T47D (cell line): Measurements from ENCODE around the gene ELL3.
A peak's percentile ranks its signal among the peaks of the same experiment; 100 is the strongest.
"Not testable (repeated sequence)": the region's sequence is repeated elsewhere in the genome, so short reads cannot be mapped to it uniquely, and the experiment has no call there.

Experiments used
- DNase-seq, 2 experiments: peaks; one replicate each; pipeline versions ENCODE4 v3.0.0 to v3.0.0-alpha.2; 2011 to 2012; ENCODE audit warnings: low read depth in 1 of 2, low spot score in 1 of 2
- JUND ChIP-seq: IDR thresholded peaks from 2 replicates; pipeline ENCODE4 v1.6.1; 2012; ENCODE audit warnings: low read depth
- in situ Hi-C: cut with HindIII; loops from 2 replicates; pipeline ENCODE4 v1.10.0; 2016; ENCODE audit warnings: low sequenced_read_pairs, low pct_unique_long_range_greater_than_20kb

Gene ELL3

DNA sequence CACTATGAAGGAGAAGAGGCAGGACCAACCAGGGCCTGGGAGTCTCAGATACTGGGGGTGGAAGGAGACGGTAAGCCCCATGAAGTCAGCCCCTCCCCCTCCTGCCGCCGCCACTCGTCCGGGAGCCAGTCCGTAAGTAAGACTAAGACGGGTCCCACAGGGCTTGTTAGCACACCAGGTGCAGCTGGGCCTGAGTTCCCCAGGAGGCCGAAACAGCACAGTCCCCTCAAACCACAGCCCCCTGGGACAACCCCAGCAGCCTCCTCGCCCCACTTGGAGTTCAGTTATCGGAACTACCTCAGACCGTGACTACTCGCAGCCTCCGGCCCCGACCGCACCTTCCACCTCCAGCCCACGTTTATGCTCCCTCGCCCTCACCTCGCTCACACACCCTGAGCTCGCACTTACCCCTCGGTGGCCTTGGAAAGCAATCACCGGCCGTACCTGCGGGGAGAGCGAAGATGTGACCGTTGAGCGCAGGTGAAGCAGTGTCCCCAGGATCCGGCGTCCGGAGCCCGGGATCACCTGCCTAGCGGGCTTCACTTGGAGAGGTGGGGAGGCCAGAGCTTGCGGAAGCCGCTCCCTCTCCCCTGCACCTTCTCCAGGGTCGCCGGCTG lies 557 bp downstream of the ELL3 start:
- peak in 1 of 2 experiments; percentile 47 for DNase-seq
- no peak for TF ChIP-seq JUND
- in situ Hi-C loops, result no loop called here

DNA sequence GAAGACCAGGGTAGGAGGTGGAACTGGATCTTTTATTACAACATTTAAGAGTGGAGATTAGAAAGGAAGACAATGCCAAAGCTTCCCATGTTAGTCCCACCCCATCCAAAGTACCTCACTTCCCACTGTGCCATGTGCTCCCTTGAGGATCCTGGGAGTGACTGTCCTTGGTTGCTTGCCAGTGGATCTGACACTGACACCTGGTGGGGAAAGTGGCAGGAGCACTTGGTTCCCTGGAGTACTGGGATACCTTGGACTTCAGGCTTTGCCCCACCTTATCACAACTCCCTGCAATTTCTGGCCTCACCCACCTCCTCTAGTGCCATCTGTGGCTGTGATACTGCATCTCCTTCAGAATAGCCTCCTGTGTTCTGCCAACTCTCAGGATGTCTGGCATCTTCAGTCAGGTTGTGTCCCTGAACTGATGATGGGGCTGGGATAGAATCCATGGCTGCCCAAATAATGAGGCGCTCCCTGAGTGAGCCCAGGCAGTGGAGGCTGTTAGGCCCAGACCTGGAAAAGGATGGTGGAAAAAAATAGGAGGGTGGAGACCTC lies 1.3 kb downstream of the ELL3 start:
- DNase-seq, result peak in 1 of 2 experiments; percentile 93
- no peak for TF ChIP-seq JUND
- in situ Hi-C loops, result no loop called here

- no peak for DNase-seq
- in situ Hi-C loops, result no loop called here
- TF ChIP-seq JUND, result no peak
Measured at GRCh38 chr15:43774062-43774461, 2.7 kb downstream of the ELL3 start.

- in situ Hi-C loops, result no loop called here
- TF ChIP-seq JUND, result no peak
- no peak for DNase-seq
Measured at GRCh38 chr15:43772624-43773023, 4.1 kb downstream of the ELL3 start.

- DNase-seq, result no peak
- no peak for TF ChIP-seq JUND
- in situ Hi-C loops, result no loop called here
Measured at GRCh38 chr15:43771816-43772215, 5.0 kb downstream of the ELL3 start.

DNA sequence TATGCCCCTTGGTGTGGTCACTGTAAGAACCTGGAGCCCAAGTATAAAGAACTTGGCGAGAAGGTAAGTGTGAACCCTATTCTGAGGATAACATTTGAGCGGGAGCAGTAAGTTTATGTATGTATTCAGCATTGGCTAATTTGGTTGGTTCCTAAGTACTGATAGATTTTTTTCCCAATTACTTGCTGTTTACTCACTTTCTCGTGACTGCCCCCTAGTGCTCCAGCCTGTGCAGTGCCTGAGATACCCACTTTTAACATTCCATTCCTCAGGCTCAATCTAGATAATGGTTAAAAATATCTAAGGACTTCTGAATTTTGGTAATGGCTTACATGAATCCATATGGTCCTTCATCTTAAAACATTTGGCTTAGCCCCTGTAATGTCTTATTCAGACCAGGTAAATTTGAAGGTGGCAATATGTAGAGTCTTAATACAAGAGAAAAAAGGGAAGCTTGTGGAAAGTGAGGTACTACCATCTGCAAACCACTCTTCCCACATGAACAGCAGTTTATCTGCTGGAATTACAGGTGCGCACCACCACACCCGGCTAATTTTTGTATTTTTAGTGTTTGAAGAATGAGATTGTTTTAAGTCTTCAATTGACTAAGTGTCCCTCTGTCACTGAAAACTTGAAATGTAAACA lies 7.1 kb downstream of the ELL3 start:
- in situ Hi-C loops, result no loop called here
- DNase-seq, result peak in 1 of 2 experiments; percentile 59
- no peak for TF ChIP-seq JUND

- in situ Hi-C loops, result no loop called here
Measured at GRCh38 chr15:43763819-43764446, 12.8 kb downstream of the ELL3 start.

DNA sequence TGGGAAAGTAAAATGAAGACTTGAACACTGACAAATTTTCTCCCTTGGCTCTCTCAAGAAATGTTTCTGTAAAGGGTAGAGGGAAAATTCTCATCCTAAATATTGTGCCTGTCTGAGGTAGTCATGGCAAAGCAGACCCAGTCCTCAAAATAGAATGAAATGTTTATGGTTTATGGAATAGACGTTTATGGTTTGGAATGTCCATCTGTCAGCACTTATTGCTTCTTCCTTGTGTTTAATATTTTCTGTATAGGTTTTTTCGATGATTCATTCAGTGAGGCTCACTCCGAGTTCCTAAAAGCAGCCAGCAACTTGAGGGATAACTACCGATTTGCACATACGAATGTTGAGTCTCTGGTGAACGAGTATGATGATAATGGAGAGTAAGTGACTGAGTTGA lies 13.9 kb downstream of the ELL3 start:
- in situ Hi-C loops, result no loop called here
- no peak for DNase-seq
- TF ChIP-seq JUND, result no peak

More at GRCh38 chr15:43763819-43764446, 12.8 kb downstream of the ELL3 start:
- DNase-seq, result no peak
- TF ChIP-seq JUND, result no peak

GRCh38 chr15:43751885-43752284 lies 24.9 kb downstream of the ELL3 start:
- TF ChIP-seq JUND, result no peak
- no peak for DNase-seq
- in situ Hi-C loops, result no loop called here

- TF ChIP-seq JUND, result no peak
- in situ Hi-C loops, result no loop called here
- DNase-seq, result no peak
Measured at GRCh38 chr15:43749690-43750345, 26.9 kb downstream of the ELL3 start.

DNA sequence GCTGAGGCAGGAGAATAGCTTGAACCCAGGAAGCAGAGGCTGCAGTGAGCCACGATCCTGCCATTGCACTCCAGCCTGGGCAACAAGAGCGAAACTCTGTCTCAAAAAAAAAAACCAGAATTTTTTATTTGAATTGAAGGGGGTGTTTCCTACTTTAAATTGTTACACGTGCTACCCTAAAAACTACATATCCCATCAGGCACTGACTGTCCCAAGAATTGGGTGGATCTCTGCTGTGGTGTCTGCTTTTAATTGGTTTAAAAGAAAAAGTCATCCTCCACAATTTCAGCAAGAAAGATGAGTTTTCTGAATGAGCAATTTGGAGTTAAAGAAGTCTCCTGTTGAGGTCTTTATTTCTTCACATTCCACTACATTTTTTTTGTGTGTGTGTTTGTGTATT lies 28.4 kb downstream of the ELL3 start:
- no peak for DNase-seq
- TF ChIP-seq JUND, result no peak
- in situ Hi-C loops, result no loop called here

- DNase-seq, result peak in 1 of 2 experiments; percentile 33
- in situ Hi-C loops, result not testable (repeated sequence)
Measured at GRCh38 chr15:43746903-43747309, 29.9 kb downstream of the ELL3 start.

DNA sequence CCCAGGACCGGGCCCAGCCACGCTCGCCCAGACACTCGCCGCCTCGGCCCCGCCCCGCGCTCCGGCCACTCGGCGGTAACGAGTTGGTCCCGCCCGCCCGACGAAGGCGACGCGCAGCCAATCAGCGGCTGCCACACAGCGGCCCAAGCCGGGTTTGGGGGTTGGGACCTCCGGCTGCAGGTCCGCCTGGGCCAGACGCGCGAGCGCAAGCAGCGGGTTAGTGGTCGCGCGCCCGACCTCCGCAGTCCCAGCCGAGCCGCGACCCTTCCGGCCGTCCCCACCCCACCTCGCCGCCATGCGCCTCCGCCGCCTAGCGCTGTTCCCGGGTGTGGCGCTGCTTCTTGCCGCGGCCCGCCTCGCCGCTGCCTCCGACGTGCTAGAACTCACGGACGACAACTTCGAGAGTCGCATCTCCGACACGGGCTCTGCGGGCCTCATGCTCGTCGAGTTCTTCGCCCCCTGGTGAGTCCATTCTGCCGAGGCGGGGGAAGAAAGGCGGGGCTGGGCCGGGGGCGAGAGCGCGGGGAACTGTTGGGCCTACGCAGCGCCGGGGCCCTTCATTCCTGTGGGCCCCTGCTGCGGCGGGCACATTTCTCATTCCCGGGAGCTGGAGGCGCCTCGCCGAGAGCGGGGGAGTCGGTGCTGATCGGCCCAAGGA lies 30.4 kb downstream of the ELL3 start, which contains the start of gene PDIA3:
Gene PDIA3 (plus strand): TSS at position 194 of the 658 bp plus-strand sequence. CDS start 102 bp downstream, at position 296.
- in situ Hi-C loops, result not testable (repeated sequence)
- peak; percentile 93 to 95 for DNase-seq
